Nephron (organoid): Measurements from ENCODE around the gene ADAM17.

Experiments used
- H3K27ac Mint-ChIP-seq, 3 experiments: 2 replicates each; pipeline ENCODE4 v1.8.0; 2020; ENCODE audit warnings: mixed read lengths in 3 of 3, mild to moderate bottlenecking in 2 of 3, moderate library complexity in 1 of 3
- H3K27me3 Mint-ChIP-seq: 2 replicates; pipeline ENCODE4 v1.8.0; 2021; ENCODE audit warnings: low read depth, mild to moderate bottlenecking, moderate library complexity, mixed read lengths
- H3K36me3 Mint-ChIP-seq: 2 replicates; pipeline ENCODE4 v1.8.0; 2020; ENCODE audit warnings: low read depth, mixed read lengths
- H3K4me1 Mint-ChIP-seq: 2 replicates; pipeline ENCODE4 v1.8.0; 2020; ENCODE audit warnings: mixed read lengths
- H3K4me3 Mint-ChIP-seq, 3 experiments: 2 replicates each; pipeline ENCODE4 v1.8.0; 2020; ENCODE audit warnings: mild to moderate bottlenecking in 3 of 3, mixed read lengths in 3 of 3, moderate library complexity in 2 of 3
- H3K9me3 Mint-ChIP-seq: 2 replicates; pipeline ENCODE4 v1.8.0; 2020; ENCODE audit warnings: mixed read lengths
- TF ChIP-seq, protein P1 (sequence below), 3 experiments: fragments of 200-600 bp; sonication (generic); IDR thresholded peaks; one replicate each; pipeline ENCODE4 v1.5.0; 2021; ENCODE audit warnings: antibody characterized with exemption in 3 of 3; ENCODE audit not compliant: unreplicated experiment in 3 of 3

Gene ADAM17

DNA sequence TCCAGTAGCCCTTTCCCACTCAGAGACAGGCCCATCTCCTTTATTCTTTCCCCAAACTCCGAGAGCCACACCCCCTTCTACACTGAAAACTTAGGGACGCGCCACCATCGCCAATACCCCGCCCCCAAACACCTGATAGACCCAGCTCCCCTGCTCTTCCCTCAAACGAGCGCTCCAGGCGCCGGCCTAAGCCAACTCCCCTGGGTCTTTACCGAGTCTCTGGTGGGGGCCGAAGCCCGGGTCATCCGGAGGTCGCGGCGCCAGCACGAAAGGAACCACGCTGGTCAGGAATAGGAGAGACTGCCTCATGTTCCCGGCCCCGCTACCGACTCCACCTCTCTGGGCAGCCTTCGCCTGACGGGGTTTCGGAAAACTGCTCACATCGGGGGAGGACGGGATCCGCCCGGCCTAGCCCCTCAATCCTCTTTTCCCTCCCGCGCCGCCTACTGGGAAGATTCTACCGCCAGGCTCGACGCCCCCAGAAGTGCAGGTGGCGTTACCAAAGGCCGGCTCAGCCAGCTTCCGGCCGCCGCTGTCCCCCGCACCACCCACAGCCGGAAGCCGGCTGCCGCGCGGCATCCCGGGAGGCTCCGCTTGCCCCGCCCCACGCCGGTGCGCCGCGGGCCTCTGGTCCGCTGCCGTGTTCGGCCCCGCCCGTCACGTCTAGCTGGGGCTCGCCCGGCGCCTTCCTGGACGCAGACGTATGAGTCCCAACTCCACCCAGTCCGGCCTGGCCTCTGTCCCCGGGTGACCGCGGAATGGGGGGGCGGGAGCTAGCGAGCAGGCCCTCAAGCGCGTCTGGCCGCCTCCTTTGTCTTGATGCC is at the start of gene ADAM17:
TSS of gene ADAM17 (minus strand) at position 534 of the 824 bp plus-strand sequence. CDS start at position 309, 225 bp downstream.
- Mint-ChIP-seq H3K4me3 (peak within 1 kb of the TSS; percentile 97 to 98 (median 97)), H3K27me3 (no peaks in the 10 kb centered on the region), H3K27ac (peak within 1 kb of the TSS; percentile 96 to 99 (median 99)), H3K4me1 (peaks cover 56% of the 10 kb centered on the region), H3K9me3 (no peaks in the 10 kb centered on the region), H3K36me3 (peaks cover 9% of the 10 kb centered on the region)
- TF ChIP-seq, protein P1, sequence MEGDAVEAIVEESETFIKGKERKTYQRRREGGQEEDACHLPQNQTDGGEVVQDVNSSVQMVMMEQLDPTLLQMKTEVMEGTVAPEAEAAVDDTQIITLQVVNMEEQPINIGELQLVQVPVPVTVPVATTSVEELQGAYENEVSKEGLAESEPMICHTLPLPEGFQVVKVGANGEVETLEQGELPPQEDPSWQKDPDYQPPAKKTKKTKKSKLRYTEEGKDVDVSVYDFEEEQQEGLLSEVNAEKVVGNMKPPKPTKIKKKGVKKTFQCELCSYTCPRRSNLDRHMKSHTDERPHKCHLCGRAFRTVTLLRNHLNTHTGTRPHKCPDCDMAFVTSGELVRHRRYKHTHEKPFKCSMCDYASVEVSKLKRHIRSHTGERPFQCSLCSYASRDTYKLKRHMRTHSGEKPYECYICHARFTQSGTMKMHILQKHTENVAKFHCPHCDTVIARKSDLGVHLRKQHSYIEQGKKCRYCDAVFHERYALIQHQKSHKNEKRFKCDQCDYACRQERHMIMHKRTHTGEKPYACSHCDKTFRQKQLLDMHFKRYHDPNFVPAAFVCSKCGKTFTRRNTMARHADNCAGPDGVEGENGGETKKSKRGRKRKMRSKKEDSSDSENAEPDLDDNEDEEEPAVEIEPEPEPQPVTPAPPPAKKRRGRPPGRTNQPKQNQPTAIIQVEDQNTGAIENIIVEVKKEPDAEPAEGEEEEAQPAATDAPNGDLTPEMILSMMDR (IDR thresholded peaks at IDR 0.05; ENCODE audit: unreplicated experiment in 3 of 3) = peak; percentile 42 to 59 (median 55)

DNA sequence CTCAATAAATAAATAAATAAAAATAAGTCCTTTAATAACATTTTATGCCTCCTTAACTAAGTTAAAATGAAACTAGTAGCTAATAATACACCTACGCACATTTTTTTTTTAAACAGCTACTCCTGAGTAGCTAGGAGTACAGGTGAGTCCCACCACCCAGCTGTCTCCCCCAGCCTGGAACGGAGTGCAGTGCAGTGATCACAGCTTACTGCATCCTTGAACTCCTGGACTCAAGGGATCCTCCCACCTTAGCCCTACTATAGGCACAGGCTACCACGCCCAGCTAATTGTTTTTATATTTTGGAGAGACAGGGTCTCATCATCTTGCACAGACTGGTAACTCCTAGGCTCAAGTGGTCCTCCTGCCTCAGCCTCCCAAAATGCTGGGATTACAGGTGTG is 46.8 kb upstream of the ADAM17 start:
- Mint-ChIP-seq H3K27me3 (no peaks in the 10 kb centered on the region), H3K9me3 (peaks cover 42% of the 10 kb centered on the region), H3K36me3 (peaks cover 89% of the 10 kb centered on the region), H3K4me1 (no peaks in the 10 kb centered on the region), H3K27ac (no peak overlapping the region), H3K4me3 (no peak overlapping the region)
- TF ChIP-seq, protein P1 (IDR thresholded peaks at IDR 0.05; ENCODE audit: unreplicated experiment in 3 of 3) = no peak

DNA sequence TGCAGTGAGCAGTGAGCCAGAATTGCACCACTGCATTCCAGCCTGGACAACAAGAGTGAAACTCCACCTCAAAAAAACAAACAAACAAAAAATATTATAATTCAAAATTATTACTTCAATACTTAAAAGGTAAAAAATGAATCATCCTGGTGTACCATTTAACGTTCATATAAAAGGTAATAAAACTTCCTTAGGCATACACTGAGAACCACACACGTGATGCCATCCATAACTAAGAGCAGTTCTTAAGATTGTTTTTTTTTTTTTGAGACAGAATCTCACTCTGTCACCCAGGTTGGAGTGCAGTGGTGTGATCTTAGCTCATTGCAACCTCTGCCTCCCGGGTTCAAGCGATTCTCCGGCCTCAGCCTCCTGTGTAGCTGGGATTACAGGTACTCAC is 45.8 kb upstream of the ADAM17 start:
- Mint-ChIP-seq H3K4me1 (no peaks in the 10 kb centered on the region), H3K9me3 (peaks cover 49% of the 10 kb centered on the region), H3K4me3 (no peak overlapping the region), H3K36me3 (peaks cover 94% of the 10 kb centered on the region), H3K27ac (no peak overlapping the region), H3K27me3 (no peaks in the 10 kb centered on the region)
- TF ChIP-seq, protein P1 (IDR thresholded peaks at IDR 0.05; ENCODE audit: unreplicated experiment in 3 of 3) = no peak

DNA sequence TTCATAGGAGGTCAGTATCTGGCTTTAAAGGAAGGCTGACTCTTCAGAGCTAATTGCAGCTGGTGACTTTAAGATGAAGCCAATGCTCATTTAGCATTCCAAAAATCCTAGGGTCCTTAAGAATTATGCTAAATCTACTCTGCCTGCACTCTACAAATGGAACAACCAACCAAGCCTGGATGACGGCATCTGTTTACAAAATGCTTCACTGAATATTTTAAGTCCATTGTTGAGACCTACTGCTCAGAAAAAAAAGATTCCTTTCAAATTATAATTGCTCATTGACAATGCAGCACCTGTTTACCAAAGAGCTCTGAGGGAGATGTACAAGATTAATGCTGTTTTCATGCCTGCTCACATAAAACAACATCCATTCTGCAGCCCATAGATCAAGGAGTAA is 43.8 kb upstream of the ADAM17 start:
- TF ChIP-seq, protein P1 (IDR thresholded peaks at IDR 0.05; ENCODE audit: unreplicated experiment in 3 of 3) = no peak
- no peaks in the 10 kb centered on the region for H3K27me3 Mint-ChIP-seq
- peaks cover 8% of the 10 kb centered on the region for H3K4me1 Mint-ChIP-seq
- peaks cover 46% of the 10 kb centered on the region for H3K9me3 Mint-ChIP-seq
- H3K36me3 Mint-ChIP-seq = peaks cover 94% of the 10 kb centered on the region
- no peak overlapping the region for H3K4me3 Mint-ChIP-seq
- no peak overlapping the region for H3K27ac Mint-ChIP-seq

DNA sequence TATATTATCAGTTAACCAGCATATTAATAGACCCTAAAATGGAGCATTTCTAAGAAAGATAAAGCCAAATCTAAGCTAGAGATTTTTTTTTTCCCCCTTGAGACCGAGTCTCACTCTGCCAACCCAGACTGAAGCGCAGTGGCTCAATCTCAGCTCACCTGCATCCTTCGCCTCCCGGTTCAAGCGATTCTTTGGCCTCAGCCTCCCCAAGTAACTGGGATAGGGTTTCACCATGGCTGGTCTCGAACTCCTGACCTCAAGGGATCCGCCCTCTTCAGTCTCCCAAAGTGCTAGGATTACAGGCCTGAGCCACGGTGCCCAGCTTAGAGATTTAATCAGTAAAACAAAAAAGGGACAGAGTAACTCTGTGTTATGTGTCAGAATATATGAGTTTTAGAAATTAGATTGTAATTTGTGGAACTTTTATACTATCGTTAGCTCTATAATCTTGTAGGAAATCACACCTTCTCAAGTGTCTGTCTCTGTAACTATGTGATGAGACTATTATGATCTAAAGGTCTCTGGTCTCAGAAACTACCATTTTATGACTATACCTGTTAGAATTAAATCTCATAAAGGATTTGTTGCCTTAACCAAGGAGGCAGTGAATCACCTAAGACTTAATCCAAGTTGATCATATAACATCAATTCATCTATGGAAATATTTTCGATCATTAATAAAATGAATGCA is 41.1 kb upstream of the ADAM17 start:
- peaks cover 15% of the 10 kb centered on the region for H3K4me1 Mint-ChIP-seq
- H3K27ac Mint-ChIP-seq = no peak overlapping the region
- peaks cover 36% of the 10 kb centered on the region for H3K9me3 Mint-ChIP-seq
- TF ChIP-seq, protein P1 (IDR thresholded peaks at IDR 0.05; ENCODE audit: unreplicated experiment in 3 of 3) = no peak
- H3K27me3 Mint-ChIP-seq = no peaks in the 10 kb centered on the region
- peaks cover 80% of the 10 kb centered on the region for H3K36me3 Mint-ChIP-seq
- H3K4me3 Mint-ChIP-seq = no peak overlapping the region
